ENCODE measurements around the gene ALG8.

Gene ALG8

GRCh38 chr11:78168539-78169477 is 29.4 kb upstream of the ALG8 start:
- no peak for TF ChIP-seq ZNF274 (IDR thresholded peaks at IDR 0.05; ENCODE audit: low read depth, low read length)

GRCh38 chr11:78166855-78167469 is 27.5 kb upstream of the ALG8 start:
- no peak overlapping the region for H3K4me3 ChIP-seq (ENCODE audit: low read length)
- TF ChIP-seq ZNF274 (IDR thresholded peaks at IDR 0.05; ENCODE audit: low read depth, low read length) = no peak

More at GRCh38 chr11:78168539-78169477, 29.4 kb upstream of the ALG8 start:
- H3K4me3 ChIP-seq (ENCODE audit: low read length) = no peak overlapping the region

GRCh38 chr11:78164471-78164870 is 25.0 kb upstream of the ALG8 start:
- no peak overlapping the region for H3K4me3 ChIP-seq (ENCODE audit: low read length)
- TF ChIP-seq ZNF274 (IDR thresholded peaks at IDR 0.05; ENCODE audit: low read depth, low read length) = no peak

DNA sequence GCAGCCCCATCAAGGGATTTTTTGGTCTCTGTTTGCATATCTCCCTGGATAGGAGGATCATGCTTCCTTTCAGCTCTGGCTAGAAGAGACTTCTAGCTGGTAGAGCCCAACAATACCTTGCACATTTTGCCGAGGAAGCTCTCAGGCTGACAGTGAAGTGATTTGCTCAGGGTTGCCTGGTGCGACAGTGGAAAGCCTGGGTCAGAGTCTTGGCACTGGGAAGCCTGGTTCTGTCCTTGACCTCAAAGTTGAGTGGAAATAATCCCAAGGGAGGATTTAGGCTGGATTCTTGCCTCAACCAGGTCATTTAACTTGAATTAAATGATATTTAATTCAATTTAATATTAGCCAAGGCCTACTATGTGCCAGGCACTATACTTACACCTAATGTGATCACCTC is 24.4 kb upstream of the ALG8 start:
- no peak overlapping the region for H3K4me3 ChIP-seq (ENCODE audit: low read length)
- no peak for TF ChIP-seq ZNF274 (IDR thresholded peaks at IDR 0.05; ENCODE audit: low read depth, low read length)

GRCh38 chr11:78161962-78162371 is 22.5 kb upstream of the ALG8 start:
- H3K4me3 ChIP-seq (ENCODE audit: low read length) = no peak overlapping the region
- no peak for TF ChIP-seq ZNF274 (IDR thresholded peaks at IDR 0.05; ENCODE audit: low read depth, low read length)

DNA sequence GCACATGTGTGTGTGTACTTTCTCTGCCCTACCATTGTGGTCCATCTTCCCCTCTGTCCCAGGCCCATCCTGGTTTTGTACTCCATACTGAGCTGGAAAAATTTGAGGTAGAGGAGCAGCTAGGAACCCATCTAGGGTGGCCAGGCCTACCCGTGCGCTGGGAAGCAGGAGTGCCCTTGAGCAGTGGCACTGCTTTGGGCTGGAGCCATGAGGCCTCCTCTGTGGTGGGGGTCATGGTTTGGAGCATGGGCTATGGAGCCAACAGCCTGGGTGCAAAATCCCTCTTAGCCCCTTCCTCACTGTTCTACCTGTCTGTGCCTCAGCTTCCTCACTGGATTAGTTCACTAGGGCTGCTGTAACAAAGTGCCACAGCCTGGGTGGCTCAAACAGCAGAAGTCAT is 21.9 kb upstream of the ALG8 start:
- TF ChIP-seq ZNF274 (IDR thresholded peaks at IDR 0.05; ENCODE audit: low read depth, low read length) = no peak
- H3K4me3 ChIP-seq (ENCODE audit: low read length) = no peak overlapping the region

- H3K4me3 ChIP-seq (ENCODE audit: low read length) = no peak overlapping the region
- TF ChIP-seq ZNF274 (IDR thresholded peaks at IDR 0.05; ENCODE audit: low read depth, low read length) = no peak
These were observed 21.1 kb upstream of the ALG8 start for GRCh38 chr11:78160557-78160956.

GRCh38 chr11:78158987-78159652 is 19.7 kb upstream of the ALG8 start:
- no peak for TF ChIP-seq ZNF274 (IDR thresholded peaks at IDR 0.05; ENCODE audit: low read depth, low read length)

DNA sequence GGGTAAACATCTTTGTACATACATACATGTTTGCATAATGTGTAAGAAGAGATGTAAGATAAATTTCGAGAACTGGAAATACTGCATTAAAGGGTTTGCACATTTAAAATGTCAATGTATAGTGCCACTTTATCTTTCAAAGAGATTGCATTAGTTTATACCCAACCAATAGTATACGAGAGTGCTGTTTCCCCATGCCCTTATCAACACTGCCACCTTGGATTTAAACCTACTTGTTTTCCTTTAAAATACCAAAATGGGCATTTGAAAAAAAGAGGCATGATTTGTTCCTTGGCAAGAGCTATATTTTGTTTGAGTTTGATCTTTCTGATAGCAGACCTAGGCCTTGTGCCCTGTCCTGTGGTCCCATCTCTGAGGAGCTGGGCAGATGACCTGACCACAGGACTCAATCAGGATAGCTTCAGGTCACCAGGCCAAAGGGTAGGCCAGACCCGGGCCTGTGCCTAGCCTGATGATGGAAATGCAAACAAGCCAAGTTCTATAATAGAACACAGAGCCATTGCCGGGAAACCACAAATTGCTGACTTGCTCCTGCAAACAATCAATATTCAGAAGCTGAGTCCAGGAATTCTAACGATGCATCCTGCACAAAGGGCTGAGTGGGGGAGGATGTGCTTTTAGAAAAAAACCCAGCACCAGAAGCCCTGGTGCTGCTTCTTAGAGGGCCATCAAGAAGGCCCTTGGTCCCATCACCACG is 16.9 kb upstream of the ALG8 start:
- no peak for TF ChIP-seq ZNF274 (IDR thresholded peaks at IDR 0.05; ENCODE audit: low read depth, low read length)
- no peak overlapping the region for H3K4me3 ChIP-seq (ENCODE audit: low read length)

More at GRCh38 chr11:78158987-78159652, 19.7 kb upstream of the ALG8 start:
- no peak overlapping the region for H3K4me3 ChIP-seq (ENCODE audit: low read length)

- TF ChIP-seq ZNF274 (IDR thresholded peaks at IDR 0.05; ENCODE audit: low read depth, low read length) = no peak
- H3K4me3 ChIP-seq (ENCODE audit: low read length) = no peak overlapping the region
These were observed 12.4 kb upstream of the ALG8 start for GRCh38 chr11:78151804-78152203.

- no peak for TF ChIP-seq ZNF274 (IDR thresholded peaks at IDR 0.05; ENCODE audit: low read depth, low read length)
- H3K4me3 ChIP-seq (ENCODE audit: low read length) = no peak overlapping the region
These were observed 11.3 kb upstream of the ALG8 start for GRCh38 chr11:78150754-78151153.

GRCh38 chr11:78150346-78150745 is 10.9 kb upstream of the ALG8 start:
- TF ChIP-seq ZNF274 (IDR thresholded peaks at IDR 0.05; ENCODE audit: low read depth, low read length) = no peak

DNA sequence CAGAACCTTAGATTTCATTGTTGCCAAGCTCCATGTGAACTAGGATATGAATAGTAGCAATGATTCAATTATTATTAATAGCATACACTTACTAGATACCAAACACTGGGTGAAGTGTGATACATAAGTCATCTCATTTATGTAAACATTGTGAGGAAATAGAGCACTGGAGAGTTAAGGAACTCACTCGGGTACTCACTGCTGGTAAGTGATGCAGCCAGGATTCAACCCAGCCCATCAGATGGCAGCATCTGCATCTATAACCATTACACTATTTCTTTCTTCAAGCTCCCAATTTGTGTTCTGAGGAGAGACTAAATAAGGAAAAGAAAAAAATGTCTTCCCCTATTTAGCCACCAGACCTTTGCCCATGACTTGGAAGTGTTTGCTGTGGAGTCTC is 10.2 kb upstream of the ALG8 start:
- no peak for TF ChIP-seq ZNF274 (IDR thresholded peaks at IDR 0.05; ENCODE audit: low read depth, low read length)
- no peak overlapping the region for H3K4me3 ChIP-seq (ENCODE audit: low read length)

More at GRCh38 chr11:78150346-78150745, 10.9 kb upstream of the ALG8 start:
- H3K4me3 ChIP-seq (ENCODE audit: low read length) = no peak overlapping the region

DNA sequence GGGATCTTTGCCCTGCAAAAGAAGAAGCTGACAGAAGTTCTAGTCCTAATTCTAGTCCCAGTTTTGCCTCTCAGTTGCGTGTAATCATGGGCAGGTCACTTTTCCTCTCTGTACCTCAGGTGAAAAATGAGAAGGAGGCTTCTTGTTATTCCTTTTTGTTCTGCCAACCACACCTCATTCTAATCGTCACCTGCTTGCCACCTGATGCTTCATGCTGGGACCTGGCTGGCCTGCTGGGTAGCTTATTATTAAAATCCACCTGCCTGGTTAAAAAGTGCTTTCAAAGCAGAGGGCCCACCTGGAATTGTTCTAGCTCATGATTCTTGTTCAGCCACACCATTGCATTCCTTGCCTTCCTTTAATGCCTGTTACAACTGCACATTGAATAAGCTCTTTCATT is 8.4 kb upstream of the ALG8 start:
- no peak for TF ChIP-seq ZNF274 (IDR thresholded peaks at IDR 0.05; ENCODE audit: low read depth, low read length)
- H3K4me3 ChIP-seq (ENCODE audit: low read length) = no peak overlapping the region

Measured in GM08714 (cell line).